ENCODE data around the gene SMCO3. TPM values are rescaled to one million over a fixed set of nuclear protein-coding genes. Genes with fewer than 3 reads are reported as not detected.

The SMCO3 gene
- total RNA-seq, 2 experiments from 2014 or later, result not detected

Other genes starting within 250 kb of the SMCO3 start
- not detected for gene PLBD1, start 246.3 kb downstream of the SMCO3 start, total RNA-seq
- gene GUCY2C, start 117.6 kb downstream of the SMCO3 start, total RNA-seq, result not detected
- gene WBP11, start 10.7 kb downstream of the SMCO3 start, total RNA-seq, result 10 to 100 TPM; 83.9 to 95.7 TPM
- gene C12orf60, start 10.5 kb downstream of the SMCO3 start, total RNA-seq, result 1 to 10 TPM in 1 of 2 experiments, under 1 TPM in 1; 1.00 to 1.3 TPM
- gene ART4, start 29.3 kb upstream of the SMCO3 start, total RNA-seq, result not detected
- gene MGP, start 71.7 kb upstream of the SMCO3 start, total RNA-seq, result under 1 TPM in 1 of 2 experiments, not detected in 1; 0.20 TPM
- gene ERP27, start 124.4 kb upstream of the SMCO3 start, total RNA-seq, result 10 to 100 TPM in 1 of 2 experiments, 1 to 10 TPM in 1; 8.3 to 11.3 TPM
- 1,000 to 10,000 TPM; 1,588 to 1,891 TPM for gene ARHGDIB, start 147.4 kb upstream of the SMCO3 start, total RNA-seq
- gene PDE6H, start 158.9 kb upstream of the SMCO3 start, total RNA-seq, result not detected